ENCODE data around the gene MRPS15.
"Not testable (repeated sequence)": the region's sequence is repeated elsewhere in the genome, so short reads cannot be mapped to it uniquely, and the experiment has no call there.

MRPS15 gene

GRCh38 chr1:36481771-36482723, 17.9 kb upstream of the MRPS15 start:
- Histone ChIP-seq H3K27me3 (peaks cover 0 to 35% of the 10 kb centered on the region in 2 donors), H3K36me3 (no peaks in the 10 kb centered on the region), H3K4me1 (no peaks in the 10 kb centered on the region), H3K27ac (no peak overlapping the region), H3K9me3 (no peaks in the 10 kb centered on the region), H3K4me3 (peak overlapping the region; percentile 4 to 7)
- TF ChIP-seq, protein P1, sequence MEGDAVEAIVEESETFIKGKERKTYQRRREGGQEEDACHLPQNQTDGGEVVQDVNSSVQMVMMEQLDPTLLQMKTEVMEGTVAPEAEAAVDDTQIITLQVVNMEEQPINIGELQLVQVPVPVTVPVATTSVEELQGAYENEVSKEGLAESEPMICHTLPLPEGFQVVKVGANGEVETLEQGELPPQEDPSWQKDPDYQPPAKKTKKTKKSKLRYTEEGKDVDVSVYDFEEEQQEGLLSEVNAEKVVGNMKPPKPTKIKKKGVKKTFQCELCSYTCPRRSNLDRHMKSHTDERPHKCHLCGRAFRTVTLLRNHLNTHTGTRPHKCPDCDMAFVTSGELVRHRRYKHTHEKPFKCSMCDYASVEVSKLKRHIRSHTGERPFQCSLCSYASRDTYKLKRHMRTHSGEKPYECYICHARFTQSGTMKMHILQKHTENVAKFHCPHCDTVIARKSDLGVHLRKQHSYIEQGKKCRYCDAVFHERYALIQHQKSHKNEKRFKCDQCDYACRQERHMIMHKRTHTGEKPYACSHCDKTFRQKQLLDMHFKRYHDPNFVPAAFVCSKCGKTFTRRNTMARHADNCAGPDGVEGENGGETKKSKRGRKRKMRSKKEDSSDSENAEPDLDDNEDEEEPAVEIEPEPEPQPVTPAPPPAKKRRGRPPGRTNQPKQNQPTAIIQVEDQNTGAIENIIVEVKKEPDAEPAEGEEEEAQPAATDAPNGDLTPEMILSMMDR (IDR thresholded peaks at IDR 0.05), result no peak
- no peak for DNase-seq
- intact Hi-C loops (cut with DNase I; ENCODE audit: low total_unique reads), result no loop called here

DNA sequence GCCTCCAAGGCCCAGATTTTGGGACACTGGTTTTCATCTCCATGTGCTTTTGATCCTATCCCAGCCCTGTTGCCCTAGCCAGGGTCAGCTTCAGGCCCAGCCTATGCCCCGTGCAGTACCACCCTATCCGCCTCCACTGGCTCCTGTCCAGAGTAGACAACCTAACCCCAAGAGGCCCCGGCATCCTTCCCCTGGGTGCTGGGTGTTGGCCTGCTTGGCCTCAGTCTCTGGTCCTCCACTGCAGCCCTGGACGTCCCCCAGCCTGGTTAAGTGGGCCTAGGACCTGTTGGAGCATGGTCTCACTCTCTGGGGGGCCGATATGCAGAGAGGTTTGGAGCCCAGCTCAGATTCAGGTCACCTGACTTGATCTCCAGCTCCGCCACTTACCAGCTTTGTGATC, 16.9 kb upstream of the MRPS15 start:
- H3K4me3 ChIP-seq, result no peak overlapping the region

DNA sequence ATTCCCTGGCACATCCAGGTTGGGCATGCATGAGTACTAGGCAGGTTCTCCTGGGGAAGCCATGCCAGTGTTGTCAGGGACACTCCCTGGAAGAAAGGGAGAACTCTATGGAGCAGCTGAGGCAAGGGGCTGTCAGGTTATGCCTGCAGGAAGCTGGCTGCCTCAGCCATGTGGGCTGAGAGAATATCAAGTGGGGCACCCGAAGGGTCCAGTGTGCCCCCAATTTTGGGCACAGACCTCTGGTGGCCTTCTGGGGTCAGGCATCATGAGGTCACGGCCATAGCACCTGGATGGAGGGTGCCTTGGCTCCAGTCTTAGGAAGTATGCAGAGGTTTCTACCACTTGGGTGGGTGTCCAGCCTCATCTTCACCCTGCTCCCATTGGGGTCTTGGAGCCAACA, 16.0 kb upstream of the MRPS15 start:
- TF ChIP-seq, protein P1 (IDR thresholded peaks at IDR 0.05), result no peak
- DNase-seq, result no peak
- H3K9me3 ChIP-seq, result no peaks in the 10 kb centered on the region
- intact Hi-C loops (cut with DNase I; ENCODE audit: low total_unique reads), result no loop called here
- no peak overlapping the region for H3K27ac ChIP-seq
- no peaks in the 10 kb centered on the region for H3K4me1 ChIP-seq
- no peaks in the 10 kb centered on the region for H3K36me3 ChIP-seq
- peaks cover 0 to 38% of the 10 kb centered on the region in 2 donors for H3K27me3 ChIP-seq
- H3K4me3 ChIP-seq, result no peak overlapping the region

More for the DNA sequence above, 16.9 kb upstream of the MRPS15 start:
- Histone ChIP-seq H3K4me1 (no peaks in the 10 kb centered on the region), H3K27me3 (peaks cover 0 to 38% of the 10 kb centered on the region in 2 donors), H3K36me3 (no peaks in the 10 kb centered on the region), H3K9me3 (no peaks in the 10 kb centered on the region), H3K27ac (no peak overlapping the region)
- DNase-seq, result no peak
- TF ChIP-seq, protein P1 (IDR thresholded peaks at IDR 0.05), result no peak
- intact Hi-C loops (cut with DNase I; ENCODE audit: low total_unique reads), result no loop called here

- DNase-seq, result no peak
- no peak overlapping the region for H3K27ac ChIP-seq
- no peaks in the 10 kb centered on the region for H3K9me3 ChIP-seq
- intact Hi-C loops (cut with DNase I; ENCODE audit: low total_unique reads), result no loop called here
- peaks cover 0 to 40% of the 10 kb centered on the region in 2 donors for H3K27me3 ChIP-seq
- H3K4me3 ChIP-seq, result no peak overlapping the region
- H3K36me3 ChIP-seq, result no peaks in the 10 kb centered on the region
- H3K4me1 ChIP-seq, result no peaks in the 10 kb centered on the region
- TF ChIP-seq, protein P1 (IDR thresholded peaks at IDR 0.05), result no peak
These were observed 15.4 kb upstream of the MRPS15 start for GRCh38 chr1:36479505-36480051.

GRCh38 chr1:36477615-36478014, 13.4 kb upstream of the MRPS15 start:
- H3K36me3 ChIP-seq; intact Hi-C loops (cut with DNase I; ENCODE audit: low total_unique reads); H3K9me3 ChIP-seq; H3K27ac ChIP-seq; H3K4me1 ChIP-seq; DNase-seq; H3K4me3 ChIP-seq: not testable (repeated sequence)
- peaks cover 0 to 39% of the 10 kb centered on the region in 2 donors for H3K27me3 ChIP-seq

- TF ChIP-seq, protein P1 (IDR thresholded peaks at IDR 0.05), result no peak
- no peak overlapping the region for H3K27ac ChIP-seq
- H3K4me1 ChIP-seq, result no peaks in the 10 kb centered on the region
- peaks cover 0 to 37% of the 10 kb centered on the region in 2 donors for H3K27me3 ChIP-seq
- H3K9me3 ChIP-seq, result no peaks in the 10 kb centered on the region
- no peaks in the 10 kb centered on the region for H3K36me3 ChIP-seq
- intact Hi-C loops (cut with DNase I; ENCODE audit: low total_unique reads), result no loop called here
- H3K4me3 ChIP-seq, result no peak overlapping the region
- DNase-seq, result no peak
These were observed 12.8 kb upstream of the MRPS15 start for GRCh38 chr1:36476945-36477344.
